HepG2 (cell line): Measurements from ENCODE around the gene GFAP.

Source experiments
- FOXM1 ChIP-seq: sonication (generic); formaldehyde crosslinking; IDR thresholded peaks from 2 replicates; pipeline ENCODE4 v1.5.0; 2020; ENCODE audit warnings: missing genetic modification reagents
- GZF1 ChIP-seq: sonication (generic); formaldehyde crosslinking; IDR thresholded peaks from 2 replicates; pipeline ENCODE4 v1.5.1; 2020; ENCODE audit warnings: mild to moderate bottlenecking, missing genetic modification reagents
- NFKBIZ ChIP-seq: IDR thresholded peaks from 2 replicates; pipeline ENCODE4 v1.6.1; 2018; ENCODE audit warnings: missing genetic modification reagents, missing compliant biosample characterization
- POLR2AphosphoS5 ChIP-seq: IDR thresholded peaks from 2 replicates; pipeline ENCODE4 v1.6.1; 2012; ENCODE audit warnings: low read depth, low read length
- RAD21 ChIP-seq: fragments of 450-650 bp; formaldehyde crosslinking; IDR thresholded peaks from 2 replicates; pipeline ENCODE4 v1.5.0; 2020; ENCODE audit warnings: mild to moderate bottlenecking
- RAD51 ChIP-seq: fragments of 450-650 bp; IDR thresholded peaks from 2 replicates; pipeline ENCODE4 v1.6.1; 2016; ENCODE audit warnings: borderline replicate concordance
- SIN3A ChIP-seq: IDR thresholded peaks from 2 replicates; pipeline ENCODE4 v1.6.1; 2011; ENCODE audit warnings: low read depth, mild to moderate bottlenecking, control low read depth, low read length, borderline replicate concordance
- SRY ChIP-seq: sonication (generic); formaldehyde crosslinking; IDR thresholded peaks from 2 replicates; pipeline ENCODE4 v1.8.0; 2022; ENCODE audit warnings: mild to moderate bottlenecking, missing genetic modification reagents
- TEAD2 ChIP-seq: sonication (generic); formaldehyde crosslinking; IDR thresholded peaks from 2 replicates; pipeline ENCODE4 v1.9.0; 2021; ENCODE audit warnings: missing genetic modification reagents
- ZNF629 ChIP-seq: sonication (generic); formaldehyde crosslinking; conservative IDR thresholded peaks from 2 replicates; pipeline ENCODE4 v1.5.0; 2020; ENCODE audit warnings: missing genetic modification reagents
- ZNF780A ChIP-seq: sonication (generic); formaldehyde crosslinking; IDR thresholded peaks from 2 replicates; pipeline ENCODE4 v1.8.0; 2022; ENCODE audit warnings: mild to moderate bottlenecking, missing genetic modification reagents, moderate library complexity
- TF ChIP-seq, protein P1 (sequence below): sonication (generic); formaldehyde crosslinking; IDR thresholded peaks from 2 replicates; pipeline ENCODE4 v1.5.0; 2020; ENCODE audit warnings: mild to moderate bottlenecking, missing genetic modification reagents, moderate library complexity
- TF ChIP-seq, protein P2 (sequence below): sonication (generic); formaldehyde crosslinking; IDR thresholded peaks from 2 replicates; pipeline ENCODE4 v1.5.1; 2020; ENCODE audit warnings: missing genetic modification reagents, mild to moderate bottlenecking, borderline replicate concordance
- TF ChIP-seq, protein P3 (sequence below): sonication (generic); formaldehyde crosslinking; IDR thresholded peaks from 2 replicates; pipeline ENCODE4 v1.4.0; 2020; ENCODE audit warnings: low read depth, mild to moderate bottlenecking, missing genetic modification reagents

DNA sequence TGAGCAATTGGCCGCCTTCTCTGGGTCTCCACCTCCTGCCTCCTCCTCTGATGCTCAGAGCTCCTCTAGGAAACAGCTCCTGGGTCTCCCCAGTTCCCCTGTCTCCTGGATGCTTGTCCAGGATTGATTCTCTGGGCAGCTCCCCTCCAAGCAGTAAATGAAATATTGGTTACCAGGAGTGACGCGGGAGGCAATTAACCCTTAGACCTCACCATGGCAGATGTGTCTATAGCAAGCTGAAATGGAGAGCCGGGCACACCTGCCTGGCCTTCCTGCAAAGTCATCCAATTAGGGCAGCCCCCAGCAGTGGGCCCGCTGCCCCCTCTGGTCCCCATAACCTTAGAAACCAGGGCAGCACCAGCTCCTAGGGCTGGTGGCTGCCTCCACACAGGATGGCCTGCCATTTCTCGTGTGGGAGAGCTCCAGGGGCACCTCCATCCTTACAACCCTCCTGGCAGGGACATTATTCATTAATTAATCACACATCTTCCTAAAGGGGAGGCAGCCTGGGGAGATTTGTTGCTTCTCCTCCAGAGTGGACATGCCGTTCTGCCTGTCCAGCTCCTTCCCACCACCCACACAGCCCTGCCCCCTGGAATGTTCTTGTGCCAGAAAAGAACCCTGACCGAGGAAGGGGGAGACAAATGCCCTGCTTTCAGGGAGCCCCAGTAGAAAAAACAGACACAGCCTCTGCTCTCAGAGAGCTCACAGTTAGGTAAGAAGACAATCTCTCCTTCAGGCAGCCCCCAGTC lies 40.5 kb upstream of the GFAP start:
- TF ChIP-seq, protein P1, sequence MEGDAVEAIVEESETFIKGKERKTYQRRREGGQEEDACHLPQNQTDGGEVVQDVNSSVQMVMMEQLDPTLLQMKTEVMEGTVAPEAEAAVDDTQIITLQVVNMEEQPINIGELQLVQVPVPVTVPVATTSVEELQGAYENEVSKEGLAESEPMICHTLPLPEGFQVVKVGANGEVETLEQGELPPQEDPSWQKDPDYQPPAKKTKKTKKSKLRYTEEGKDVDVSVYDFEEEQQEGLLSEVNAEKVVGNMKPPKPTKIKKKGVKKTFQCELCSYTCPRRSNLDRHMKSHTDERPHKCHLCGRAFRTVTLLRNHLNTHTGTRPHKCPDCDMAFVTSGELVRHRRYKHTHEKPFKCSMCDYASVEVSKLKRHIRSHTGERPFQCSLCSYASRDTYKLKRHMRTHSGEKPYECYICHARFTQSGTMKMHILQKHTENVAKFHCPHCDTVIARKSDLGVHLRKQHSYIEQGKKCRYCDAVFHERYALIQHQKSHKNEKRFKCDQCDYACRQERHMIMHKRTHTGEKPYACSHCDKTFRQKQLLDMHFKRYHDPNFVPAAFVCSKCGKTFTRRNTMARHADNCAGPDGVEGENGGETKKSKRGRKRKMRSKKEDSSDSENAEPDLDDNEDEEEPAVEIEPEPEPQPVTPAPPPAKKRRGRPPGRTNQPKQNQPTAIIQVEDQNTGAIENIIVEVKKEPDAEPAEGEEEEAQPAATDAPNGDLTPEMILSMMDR (CRISPR knock-in tag) = no peak
- TF ChIP-seq RAD21 (CRISPR knock-in tag) = no peak
- TF ChIP-seq TEAD2 (CRISPR knock-in tag) = no peak
- TF ChIP-seq FOXM1 (CRISPR knock-in tag) = no peak
- TF ChIP-seq ZNF780A (CRISPR knock-in tag) = no peak
- TF ChIP-seq NFKBIZ (CRISPR knock-in tag) = no peak
- TF ChIP-seq ZNF629 = no peak
- no peak for TF ChIP-seq GZF1 (CRISPR knock-in tag)
- no peak for TF ChIP-seq POLR2AphosphoS5
- TF ChIP-seq, protein P2, sequence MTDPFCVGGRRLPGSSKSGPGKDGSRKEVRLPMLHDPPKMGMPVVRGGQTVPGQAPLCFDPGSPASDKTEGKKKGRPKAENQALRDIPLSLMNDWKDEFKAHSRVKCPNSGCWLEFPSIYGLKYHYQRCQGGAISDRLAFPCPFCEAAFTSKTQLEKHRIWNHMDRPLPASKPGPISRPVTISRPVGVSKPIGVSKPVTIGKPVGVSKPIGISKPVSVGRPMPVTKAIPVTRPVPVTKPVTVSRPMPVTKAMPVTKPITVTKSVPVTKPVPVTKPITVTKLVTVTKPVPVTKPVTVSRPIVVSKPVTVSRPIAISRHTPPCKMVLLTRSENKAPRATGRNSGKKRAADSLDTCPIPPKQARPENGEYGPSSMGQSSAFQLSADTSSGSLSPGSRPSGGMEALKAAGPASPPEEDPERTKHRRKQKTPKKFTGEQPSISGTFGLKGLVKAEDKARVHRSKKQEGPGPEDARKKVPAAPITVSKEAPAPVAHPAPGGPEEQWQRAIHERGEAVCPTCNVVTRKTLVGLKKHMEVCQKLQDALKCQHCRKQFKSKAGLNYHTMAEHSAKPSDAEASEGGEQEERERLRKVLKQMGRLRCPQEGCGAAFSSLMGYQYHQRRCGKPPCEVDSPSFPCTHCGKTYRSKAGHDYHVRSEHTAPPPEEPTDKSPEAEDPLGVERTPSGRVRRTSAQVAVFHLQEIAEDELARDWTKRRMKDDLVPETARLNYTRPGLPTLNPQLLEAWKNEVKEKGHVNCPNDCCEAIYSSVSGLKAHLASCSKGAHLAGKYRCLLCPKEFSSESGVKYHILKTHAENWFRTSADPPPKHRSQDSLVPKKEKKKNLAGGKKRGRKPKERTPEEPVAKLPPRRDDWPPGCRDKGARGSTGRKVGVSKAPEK = no peak
- no peak for TF ChIP-seq SIN3A
- TF ChIP-seq, protein P3, sequence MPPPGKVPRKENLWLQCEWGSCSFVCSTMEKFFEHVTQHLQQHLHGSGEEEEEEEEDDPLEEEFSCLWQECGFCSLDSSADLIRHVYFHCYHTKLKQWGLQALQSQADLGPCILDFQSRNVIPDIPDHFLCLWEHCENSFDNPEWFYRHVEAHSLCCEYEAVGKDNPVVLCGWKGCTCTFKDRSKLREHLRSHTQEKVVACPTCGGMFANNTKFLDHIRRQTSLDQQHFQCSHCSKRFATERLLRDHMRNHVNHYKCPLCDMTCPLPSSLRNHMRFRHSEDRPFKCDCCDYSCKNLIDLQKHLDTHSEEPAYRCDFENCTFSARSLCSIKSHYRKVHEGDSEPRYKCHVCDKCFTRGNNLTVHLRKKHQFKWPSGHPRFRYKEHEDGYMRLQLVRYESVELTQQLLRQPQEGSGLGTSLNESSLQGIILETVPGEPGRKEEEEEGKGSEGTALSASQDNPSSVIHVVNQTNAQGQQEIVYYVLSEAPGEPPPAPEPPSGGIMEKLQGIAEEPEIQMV (CRISPR knock-in tag) = no peak
- no peak for TF ChIP-seq SRY (CRISPR knock-in tag)
- TF ChIP-seq RAD51 = no peak
